A673 (cell line): Measurements from ENCODE around the gene TMED1.

ENCODE experiments used
- CTCF ChIP-seq: fragments of 300-800, 200-600 bp; sonication (generic); conservative IDR thresholded peaks from 2 replicates; pipeline ENCODE4 v1.5.1; 2017; ENCODE audit warnings: low read depth, mild to moderate bottlenecking, antibody characterized with exemption, low read length, moderate library complexity, mixed read lengths
- EZH2 ChIP-seq: fragments of 200-600 bp; sonication (generic); IDR thresholded peaks from 2 replicates; pipeline ENCODE4 v1.6.1; 2017; ENCODE audit warnings: borderline replicate concordance, low read depth, mild to moderate bottlenecking, mixed read lengths, antibody characterized with exemption, low read length; ENCODE audit not compliant: poor library complexity, severe bottlenecking

GRCh38 chr19:10835754-10836478, at the start of gene TMED1:
- peak; percentile 42 for TF ChIP-seq CTCF
- no peak for TF ChIP-seq EZH2
